Adrenal gland (tissue), 5 donors: ENCODE measurements around the gene LILRA6.

Experiments
- CTCF ChIP-seq, 6 experiments: fragments of 450-650 bp in 4 of 6; fragments of 200-600 bp in 2 of 6; sonication (generic) in 1 of 6; IDR thresholded peaks; 1 replicate in 5 of 6; 2 replicates in 1 of 6; pipeline versions ENCODE4 v1.5.1 to v1.8.0; 2016 to 2021; ENCODE audit warnings: antibody characterized with exemption in 6 of 6, mild to moderate bottlenecking in 2 of 6, moderate library complexity in 1 of 6
- POLR2A ChIP-seq, 2 donors: fragments of 450-650 bp; IDR thresholded peaks; one replicate each; pipeline ENCODE4 v1.6.1; 2017; ENCODE audit warnings: antibody characterized with exemption in 2 of 2, mild to moderate bottlenecking in 2 of 2, moderate library complexity in 1 of 2
- donor health status: DM: no; HTN: no; CAD: no.

GRCh38 chr19:54189735-54190502 lies 52.7 kb downstream of the LILRA6 start:
- TF ChIP-seq POLR2A (IDR thresholded peaks at IDR 0.05) = peak; percentile 73 to 86
- no peak for TF ChIP-seq CTCF (IDR thresholded peaks at IDR 0.05)
